Lower leg skin (tissue), 4 donors: ENCODE measurements around the gene COL4A4. TPM values are rescaled to one million over a fixed set of nuclear protein-coding genes. Genes with fewer than 3 reads are reported as not detected.

Experiments used
- DNase-seq, 2 donors: peaks; one replicate each; pipeline ENCODE4 v3.0.0-alpha.2; 2019; ENCODE audit warnings: low spot score in 2 of 2
- H3K4me3 ChIP-seq: fragments of 200-600 bp; sonication (generic); 2 replicates; pipeline ENCODE4 v1.5.1; 2017; ENCODE audit warnings: mild to moderate bottlenecking, low read depth; ENCODE audit not compliant: poor library complexity, severe bottlenecking
- CTCF ChIP-seq, 3 donors: fragments of 450-650 bp; IDR thresholded peaks; one replicate each; pipeline ENCODE4 v1.5.1; 2016; ENCODE audit warnings: antibody characterized with exemption in 3 of 3, mild to moderate bottlenecking in 3 of 3, moderate library complexity in 2 of 3
- POLR2A ChIP-seq, 2 donors: fragments of 450-650 bp; IDR thresholded peaks; one replicate each; pipeline ENCODE4 v1.6.1; 2016 to 2017; ENCODE audit warnings: antibody characterized with exemption in 2 of 2, mild to moderate bottlenecking in 1 of 2, moderate library complexity in 1 of 2
- WGBS, 2 donors: methylation state at CpG; one replicate each; pipeline ENCODE4 v1.1.5; 2018; 5-methylcytosine and 5-hydroxymethylcytosine counted together
- intact Hi-C: fragments of 100-400 bp; cut with DNase I; formaldehyde crosslinking; loops from one replicate; pipeline ENCODE4 v1.15.0; 2023; ENCODE audit warnings: low total_unique reads
- total RNA-seq, 4 donors: library from RNA; depleted of rRNA; stranded (reverse); fragments of >200 nt; gene quantifications; one replicate each; pipeline ENCODE4 v1.1.0, GENCODE V29; 2016

COL4A4 gene
- total RNA-seq, 4 donors from 2014 or later, result 0.04 to 0.58 (median 0.18) TPM

- H3K4me3 ChIP-seq, result no peak overlapping the region
- no peak for TF ChIP-seq POLR2A (IDR thresholded peaks at IDR 0.05)
- TF ChIP-seq CTCF (IDR thresholded peaks at IDR 0.05), result no peak
- intact Hi-C loops, result no loop called here
- WGBS, 2 donors, result 51 to 58% methylated on average over 3 of the region's 3 CpGs
- DNase-seq, result no peak
Measured at GRCh38 chr2:227010433-227010832, 153.6 kb downstream of the COL4A4 start.

- intact Hi-C loops, result no loop called here
- WGBS, 2 donors, result 95 to 96% methylated on average over 17 of the region's 17 CpGs
Measured at GRCh38 chr2:227007940-227008339, 156.1 kb downstream of the COL4A4 start.

GRCh38 chr2:227007148-227007547, 156.9 kb downstream of the COL4A4 start:
- no peak overlapping the region for H3K4me3 ChIP-seq
- TF ChIP-seq CTCF (IDR thresholded peaks at IDR 0.05) (no peak), POLR2A (IDR thresholded peaks at IDR 0.05) (no peak)
- intact Hi-C loops, result no loop called here
- WGBS, 2 donors, result 72 to 85% methylated on average over 9 of the region's 9 CpGs
- DNase-seq, result no peak

More at GRCh38 chr2:227007940-227008339, 156.1 kb downstream of the COL4A4 start:
- TF ChIP-seq CTCF (IDR thresholded peaks at IDR 0.05) (no peak), POLR2A (IDR thresholded peaks at IDR 0.05) (no peak)
- no peak for DNase-seq
- no peak overlapping the region for H3K4me3 ChIP-seq

GRCh38 chr2:227006189-227006897, 157.7 kb downstream of the COL4A4 start:
- no peak for DNase-seq
- 91% methylated on average over 16 of the region's 16 CpGs for WGBS, 2 donors
- H3K4me3 ChIP-seq, result no peak overlapping the region
- no peak for TF ChIP-seq CTCF (IDR thresholded peaks at IDR 0.05)
- no peak for TF ChIP-seq POLR2A (IDR thresholded peaks at IDR 0.05)
- intact Hi-C loops, result no loop called here

DNA sequence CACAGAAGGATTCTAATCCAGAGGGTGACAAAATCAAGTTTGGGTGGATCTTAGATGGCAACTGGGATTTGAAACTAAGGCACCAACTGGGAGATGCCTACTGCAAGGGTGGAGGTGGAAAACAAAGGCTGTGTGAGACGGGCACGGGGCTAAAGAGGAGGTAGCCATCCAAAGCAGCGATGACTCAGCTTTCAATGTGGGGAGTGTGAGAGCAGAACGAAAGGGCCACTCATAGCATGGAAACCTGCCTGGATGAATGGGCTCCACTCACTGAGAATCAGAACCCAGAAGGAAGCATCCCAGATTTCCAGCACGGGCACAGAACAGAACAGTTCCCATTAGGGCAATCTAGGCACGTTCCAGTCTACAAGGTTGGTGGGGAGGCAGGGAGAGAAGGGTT, 159.5 kb downstream of the COL4A4 start:
- peak in 1 of 2 donors; percentile 31 for DNase-seq
- H3K4me3 ChIP-seq, result no peak overlapping the region
- 86 to 89% methylated on average over 6 of the region's 6 CpGs for WGBS, 2 donors
- no peak for TF ChIP-seq CTCF (IDR thresholded peaks at IDR 0.05)
- TF ChIP-seq POLR2A (IDR thresholded peaks at IDR 0.05), result no peak
- intact Hi-C loops, result no loop called here

GRCh38 chr2:227000123-227000522, 163.9 kb downstream of the COL4A4 start:
- peak in 1 of 2 donors; percentile 18 for DNase-seq
- TF ChIP-seq POLR2A (IDR thresholded peaks at IDR 0.05), result no peak
- intact Hi-C loops, result no loop called here
- 97% methylated on average over 2 of the region's 2 CpGs for WGBS, 2 donors
- no peak overlapping the region for H3K4me3 ChIP-seq
